Activated B cell treated with CpG ODN at 0.5 μM for 24 hours (primary cell): ENCODE measurements around the gene NT5DC4. TPM values are rescaled to one million over a fixed set of nuclear protein-coding genes. Genes with fewer than 3 reads are reported as not detected.
"Not testable (repeated sequence)": the region's sequence is repeated elsewhere in the genome, so short reads cannot be mapped to it uniquely, and the experiment has no call there.

ENCODE experiments used
- ATAC-seq: fragments of 200-7000 bp; cut with Tn5 transposase; one replicate; pipeline ENCODE4 v1.10.0; 2021; ENCODE audit warnings: low read depth, mild to moderate bottlenecking, moderate library complexity
- CTCF ChIA-PET: fragments of 350-600 bp; sonication (Branson Sonifier 250); formaldehyde crosslinking; loops from one replicate; lab custom pipeline; 2021; ENCODE audit warnings: antibody characterized with exemption; lab: Charles Lee
- POLR2A ChIA-PET: fragments of 350-600 bp; sonication (Branson Sonifier 250); formaldehyde crosslinking; loops from one replicate; lab custom pipeline; 2021; ENCODE audit warnings: antibody characterized with exemption; lab: Charles Lee
- DNase-seq: peaks from one replicate; pipeline ENCODE4 v3.0.0; 2022
- H3K27ac Mint-ChIP-seq: one replicate; pipeline ENCODE4 v1.8.0; 2020; ENCODE audit warnings: mixed read lengths
- H3K27me3 Mint-ChIP-seq: one replicate; pipeline ENCODE4 v1.8.0; 2021; ENCODE audit warnings: mixed read lengths
- H3K36me3 Mint-ChIP-seq: one replicate; pipeline ENCODE4 v1.8.0; 2021; ENCODE audit warnings: low read depth, mixed read lengths
- H3K4me1 Mint-ChIP-seq: one replicate; pipeline ENCODE4 v1.8.0; 2021; ENCODE audit warnings: mixed read lengths
- H3K4me3 Mint-ChIP-seq: one replicate; pipeline ENCODE4 v1.8.0; 2020; ENCODE audit warnings: mild to moderate bottlenecking, mixed read lengths
- H3K9me3 Mint-ChIP-seq: one replicate; pipeline ENCODE4 v1.8.0; 2020; ENCODE audit warnings: mixed read lengths
- CTCF ChIP-seq: fragments of 200-600 bp; IDR thresholded peaks from one replicate; pipeline ENCODE4 v1.8.0; 2022; ENCODE audit warnings: antibody characterized with exemption, mild to moderate bottlenecking
- intact Hi-C: fragments of 100-400 bp; cut with micrococcal nuclease; formaldehyde crosslinking; loops from one replicate; pipeline ENCODE4 v1.15.1; 2024
- total RNA-seq: library from RNA; stranded (reverse); gene quantifications from 2 replicates; pipeline ENCODE4 v1.2.3, GENCODE V29; 2022

Gene NT5DC4
- total RNA-seq, 1 donor from 2014 or later: 1.4 TPM

DNA sequence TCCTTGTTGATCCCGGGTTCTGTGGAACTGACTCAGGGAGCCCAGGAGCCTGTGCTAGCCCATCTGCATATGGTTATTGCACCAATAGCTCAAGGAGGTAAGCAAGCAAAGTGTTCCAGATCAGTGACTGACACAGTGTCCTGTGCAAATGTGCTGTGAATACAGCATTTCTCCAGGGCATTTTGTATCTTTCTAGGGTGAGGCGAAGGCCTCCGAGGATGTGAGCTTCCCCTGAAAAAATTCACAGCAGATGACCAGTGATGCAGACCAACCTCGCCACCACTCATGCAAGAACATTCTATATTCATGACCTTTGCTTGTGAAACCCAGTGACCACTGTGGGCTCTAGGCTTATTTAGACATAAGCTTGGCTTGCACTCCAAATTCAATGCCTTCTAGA, 15.2 kb upstream of the NT5DC4 start:
- no peak for DNase-seq
- POLR2A ChIA-PET: interaction anchor here (0.6 to 5.2 kb wide), 4 partner anchors 14 to 78 kb away, joined by 3 to 57 read pairs (median 15); partner anchors contain the start of gene SLC20A1
- intact Hi-C loops: loop anchor here (5.0 kb wide), 2 partner anchors 123 to 648 kb away; partner anchors contain the start of genes CHCHD5 and TMEM87B

DNA sequence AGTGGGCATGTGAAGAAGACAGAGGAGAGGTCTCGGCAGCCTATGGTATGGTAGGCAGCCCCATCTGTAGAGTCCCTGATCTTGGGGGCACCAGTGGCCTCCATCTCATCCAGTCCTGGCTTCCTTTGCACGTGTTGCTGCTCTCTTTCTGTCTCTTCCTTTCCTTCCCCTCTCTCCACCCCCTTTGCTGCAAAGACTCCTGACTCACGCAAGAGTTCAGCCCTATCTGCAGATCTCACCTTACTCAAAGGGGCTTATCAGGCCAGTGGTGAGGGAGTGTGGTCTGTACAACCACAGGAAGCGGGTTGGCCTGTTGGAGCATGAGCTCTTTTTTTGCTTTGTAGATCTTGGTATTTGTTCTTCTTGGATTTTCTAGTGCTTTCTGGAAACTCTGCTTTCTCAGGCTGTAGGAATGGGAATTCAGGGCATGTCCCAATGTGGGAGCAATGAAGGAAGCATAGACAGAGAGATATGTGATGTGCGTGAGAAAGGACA, 14.6 kb upstream of the NT5DC4 start:
- Mint-ChIP-seq H3K4me3 (peak overlapping the region; percentile 58), H3K4me1 (peaks cover 85% of the 10 kb centered on the region), H3K27ac (peak overlapping the region; percentile 85), H3K27me3 (no peaks in the 10 kb centered on the region), H3K9me3 (no peaks in the 10 kb centered on the region), H3K36me3 (no peaks in the 10 kb centered on the region)
- CTCF ChIA-PET: interaction anchor here (1.2 to 4.3 kb wide), 3 partner anchors 19 to 80 kb away, joined by 3 to 49 read pairs (median 10); partner anchors contain the start of gene SLC20A1
- TF ChIP-seq CTCF: no peak
- peak; percentile 56 for ATAC-seq
- intact Hi-C loops: loop anchor here (5.0 kb wide), 2 partner anchors 124 to 649 kb away; partner anchors contain the start of genes CHCHD5 and TMEM87B
- POLR2A ChIA-PET: interaction anchor here (0.8 to 5.2 kb wide), 4 partner anchors 15 to 60 kb away, joined by 3 to 57 read pairs (median 15); partner anchors contain the start of gene SLC20A1
- DNase-seq: no peak

More for the DNA sequence above, 15.2 kb upstream of the NT5DC4 start:
- Mint-ChIP-seq H3K9me3 (no peaks in the 10 kb centered on the region), H3K4me1 (peaks cover 84% of the 10 kb centered on the region), H3K4me3 (peak overlapping the region; percentile 42), H3K36me3 (no peaks in the 10 kb centered on the region), H3K27me3 (no peaks in the 10 kb centered on the region), H3K27ac (peak overlapping the region; percentile 85)
- no peak for ATAC-seq
- CTCF ChIA-PET: interaction anchor here (0.8 to 1.2 kb wide), 2 partner anchors 21 to 79 kb away, joined by 3 read pairs; no protein-coding TSS in a partner anchor
- TF ChIP-seq CTCF: no peak

DNA sequence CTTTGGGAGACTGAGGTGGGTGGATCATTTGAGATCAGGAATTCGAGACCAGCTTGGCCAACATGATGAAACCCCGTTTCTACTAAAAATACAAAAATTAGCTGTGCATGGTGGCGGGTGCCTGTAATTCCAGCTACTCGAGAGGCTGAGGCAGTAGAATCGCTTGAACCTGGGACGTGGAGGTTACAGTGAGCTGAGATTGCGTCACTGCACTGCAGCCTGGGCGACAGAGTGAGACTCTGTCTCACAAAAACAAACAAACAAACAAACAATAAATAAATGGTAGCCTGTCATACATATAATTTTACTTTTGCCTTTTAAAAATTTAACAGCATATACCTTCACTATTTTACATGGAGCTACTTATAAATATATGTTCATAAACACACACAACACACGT, 13.9 kb upstream of the NT5DC4 start:
- not testable (repeated sequence) for H3K36me3 Mint-ChIP-seq, ATAC-seq, H3K9me3 Mint-ChIP-seq, H3K27me3 Mint-ChIP-seq, H3K4me3 Mint-ChIP-seq, DNase-seq
- intact Hi-C loops: loop anchor here (5.0 kb wide), 2 partner anchors 125 to 650 kb away; partner anchors contain the start of genes CHCHD5 and TMEM87B
- H3K4me1 Mint-ChIP-seq: peaks cover 80% of the 10 kb centered on the region
- CTCF ChIA-PET: interaction anchor here (1.5 to 4.3 kb wide), 5 partner anchors 7 to 62 kb away, joined by 4 to 49 read pairs (median 10); partner anchors contain the start of gene SLC20A1
- peak overlapping the region; percentile 85 for H3K27ac Mint-ChIP-seq
- POLR2A ChIA-PET: interaction anchor here (0.8 to 5.2 kb wide), 6 partner anchors 7 to 81 kb away, joined by 3 to 57 read pairs (median 11); partner anchors contain the start of gene SLC20A1

GRCh38 chr2:112708968-112709367, 11.9 kb upstream of the NT5DC4 start:
- H3K27me3 Mint-ChIP-seq: no peaks in the 10 kb centered on the region
- intact Hi-C loops: loop anchor here (1.0 to 5.0 kb wide), 7 partner anchors 9 to 652 kb away; partner anchors contain the start of genes CHCHD5, SLC20A1 and TMEM87B
- H3K36me3 Mint-ChIP-seq: no peaks in the 10 kb centered on the region
- no peaks in the 10 kb centered on the region for H3K9me3 Mint-ChIP-seq
- TF ChIP-seq CTCF: no peak
- POLR2A ChIA-PET: interaction anchor here (1.5 to 5.2 kb wide), 5 partner anchors 9 to 85 kb away, joined by 6 to 57 read pairs (median 15); partner anchors contain the start of gene SLC20A1
- peaks cover 84% of the 10 kb centered on the region for H3K4me1 Mint-ChIP-seq
- H3K27ac Mint-ChIP-seq: peak overlapping the region; percentile 85
- no peak for DNase-seq
- no peak for ATAC-seq
- CTCF ChIA-PET: interaction anchor here (1.0 to 4.3 kb wide), 4 partner anchors 16 to 84 kb away, joined by 3 to 49 read pairs (median 6); no protein-coding TSS in a partner anchor
- peak overlapping the region; percentile 70 for H3K4me3 Mint-ChIP-seq

GRCh38 chr2:112709703-112710102, 11.1 kb upstream of the NT5DC4 start:
- POLR2A ChIA-PET: interaction anchor here (0.6 to 5.2 kb wide), 5 partner anchors 10 to 94 kb away, joined by 3 to 57 read pairs (median 15); partner anchors contain the start of gene SLC20A1
- Mint-ChIP-seq H3K4me3 (peak overlapping the region; percentile 12), H3K4me1 (peaks cover 82% of the 10 kb centered on the region), H3K36me3 (no peaks in the 10 kb centered on the region), H3K9me3 (no peaks in the 10 kb centered on the region), H3K27me3 (no peaks in the 10 kb centered on the region), H3K27ac (peak overlapping the region; percentile 85)
- no peak for ATAC-seq
- intact Hi-C loops: loop anchor here (5.0 kb wide), 2 partner anchors 127 to 652 kb away; partner anchors contain the start of genes CHCHD5 and TMEM87B
- CTCF ChIA-PET: interaction anchor here (2.4 to 4.3 kb wide), 2 partner anchors 15 to 83 kb away, joined by 8 to 49 read pairs; no protein-coding TSS in a partner anchor
- no peak for TF ChIP-seq CTCF
- DNase-seq: no peak
